Measurements from ENCODE around the gene SUPT5H. TPM values are rescaled to one million over a fixed set of nuclear protein-coding genes. Genes with fewer than 3 reads are reported as not detected.

SUPT5H gene
- total and polyA plus RNA-seq, 2 of the 13 experiments (the other 11 are each of a cell fraction or from before 2014, with no cell fraction given): 48.2 to 51.7 TPM

GRCh38 chr19:39403331-39404312 lies 41.8 kb upstream of the SUPT5H start:
- Histone ChIP-seq H3K4me3 (replicated peaks in 1 of 3; ENCODE audit: insufficient read depth in 1 of 3, low read depth in 2 of 3, low read length in 3 of 3) (no peak overlapping the region), H2AFZ (ENCODE audit: low read length) (no peak overlapping the region), H3K27ac (ENCODE audit: extremely low read length, insufficient read depth, low read length) (peak overlapping the region; percentile 98), H3K4me2 (ENCODE audit: low read depth, low read length) (no peak overlapping the region), H3K4me1 (ENCODE audit: insufficient read depth, low read length) (peaks cover 68% of the 10 kb centered on the region), H3K27me3 (ENCODE audit: control insufficient read depth in 1 of 2, insufficient read depth in 2 of 2, low read length in 2 of 2) (no peaks in the 10 kb centered on the region; a peak in 1 of 5 replicates), H3K79me2 (ENCODE audit: insufficient read depth, low read length) (peaks cover 19% of the 10 kb centered on the region), H3K9ac (ENCODE audit: insufficient read depth, low read depth, low read length) (0 out of 2 replicates have a peak overlapping the region, but pooled peaks have one; percentile 24), H4K20me1 (ENCODE audit: insufficient read depth, low read length) (peaks cover 17% of the 10 kb centered on the region; the same call in 1 of the 2 replicates), H3K9me3 (ENCODE audit: low read length) (no peaks in the 10 kb centered on the region), H3K36me3 (replicated peaks in 1 of 2; ENCODE audit: control insufficient read depth in 1 of 2, insufficient read depth in 2 of 2, low read length in 2 of 2) (peaks cover 0 to 3% of the 10 kb centered on the region in 2 experiments; a peak in 1 of 5 replicates)
- TF ChIP-seq IRF9 (CRISPR knock-in tag; IDR thresholded peaks at IDR 0.05; ENCODE audit: borderline replicate concordance) (no peak), NFE2L2 (IDR thresholded peaks at IDR 0.05; ENCODE audit: low read length) (peak; percentile 55; the same call in 1 of the 2 replicates), RELA (CRISPR knock-in tag; IDR thresholded peaks at IDR 0.05) (no peak), MEIS2 (CRISPR knock-in tag; IDR thresholded peaks at IDR 0.05) (no peak), MAFK (conservative IDR thresholded peaks at IDR 0.05 in 1 of 2, IDR thresholded peaks at IDR 0.05 in 1 of 2; ENCODE audit: low read length in 2 of 2) (peak; percentile 20 to 36; a peak in 3 of 4 replicates), YEATS2 (CRISPR knock-in tag; IDR thresholded peaks at IDR 0.05; ENCODE audit: borderline replicate concordance) (no peak), MAF1 (CRISPR knock-in tag; IDR thresholded peaks at IDR 0.05; ENCODE audit: borderline replicate concordance) (no peak), U2AF2 (IDR thresholded peaks at IDR 0.05; ENCODE audit: low read depth, low read length) (no peak), NBN (conservative IDR thresholded peaks at IDR 0.05) (no peak), ZNF232 (CRISPR knock-in tag; IDR thresholded peaks at IDR 0.05; ENCODE audit: borderline replicate concordance) (no peak)
- TF ChIP-seq, protein P1, sequence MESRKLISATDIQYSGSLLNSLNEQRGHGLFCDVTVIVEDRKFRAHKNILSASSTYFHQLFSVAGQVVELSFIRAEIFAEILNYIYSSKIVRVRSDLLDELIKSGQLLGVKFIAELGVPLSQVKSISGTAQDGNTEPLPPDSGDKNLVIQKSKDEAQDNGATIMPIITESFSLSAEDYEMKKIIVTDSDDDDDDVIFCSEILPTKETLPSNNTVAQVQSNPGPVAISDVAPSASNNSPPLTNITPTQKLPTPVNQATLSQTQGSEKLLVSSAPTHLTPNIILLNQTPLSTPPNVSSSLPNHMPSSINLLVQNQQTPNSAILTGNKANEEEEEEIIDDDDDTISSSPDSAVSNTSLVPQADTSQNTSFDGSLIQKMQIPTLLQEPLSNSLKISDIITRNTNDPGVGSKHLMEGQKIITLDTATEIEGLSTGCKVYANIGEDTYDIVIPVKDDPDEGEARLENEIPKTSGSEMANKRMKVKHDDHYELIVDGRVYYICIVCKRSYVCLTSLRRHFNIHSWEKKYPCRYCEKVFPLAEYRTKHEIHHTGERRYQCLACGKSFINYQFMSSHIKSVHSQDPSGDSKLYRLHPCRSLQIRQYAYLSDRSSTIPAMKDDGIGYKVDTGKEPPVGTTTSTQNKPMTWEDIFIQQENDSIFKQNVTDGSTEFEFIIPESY (CRISPR knock-in tag; IDR thresholded peaks at IDR 0.05): peak; percentile 9; the same call in 1 of the 2 replicates
- TF ChIP-seq, protein P2, sequence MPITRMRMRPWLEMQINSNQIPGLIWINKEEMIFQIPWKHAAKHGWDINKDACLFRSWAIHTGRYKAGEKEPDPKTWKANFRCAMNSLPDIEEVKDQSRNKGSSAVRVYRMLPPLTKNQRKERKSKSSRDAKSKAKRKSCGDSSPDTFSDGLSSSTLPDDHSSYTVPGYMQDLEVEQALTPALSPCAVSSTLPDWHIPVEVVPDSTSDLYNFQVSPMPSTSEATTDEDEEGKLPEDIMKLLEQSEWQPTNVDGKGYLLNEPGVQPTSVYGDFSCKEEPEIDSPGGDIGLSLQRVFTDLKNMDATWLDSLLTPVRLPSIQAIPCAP (CRISPR knock-in tag; IDR thresholded peaks at IDR 0.05; ENCODE audit: low read depth): no peak
- DNase-seq (ENCODE audit: low spot score): no peak
- ChIA-PET CTCF (ENCODE audit: low intra/inter-chr PET ratio, low total read pairs) (no interaction called here), POLR2A (interaction anchor here (5.8 kb wide), 1 partner anchor 12 kb away, joined by 43 read pairs; the partner anchor contains the start of genes MED29 and PAF1)
- FAIRE-seq: no peak
- no peak for ATAC-seq
- BruUV-seq (replicated peaks): no TSS peak
- intact Hi-C loops (cut with micrococcal nuclease; ENCODE audit: unreplicated experiment) (loop anchor here (5.0 kb wide), 1 partner anchor 1039 kb away; the partner anchor contains the start of gene SERTAD3), in situ Hi-C loops (cut with HindIII; ENCODE audit: extremely low pct_ligation_motif_present, low pct_unique_long_range_greater_than_20kb) (no loop called here)
- WGBS (ENCODE audit: low lambda C conversion rate): 92% methylated on average over 29 of the region's 43 CpGs
